Lower leg skin (tissue), 3 donors: ENCODE data around the gene OR11L1.

Experiments used
- CTCF ChIP-seq, 3 donors: fragments of 450-650 bp; IDR thresholded peaks; one replicate each; pipeline ENCODE4 v1.5.1; 2016; ENCODE audit warnings: antibody characterized with exemption in 3 of 3, mild to moderate bottlenecking in 3 of 3, moderate library complexity in 2 of 3
- POLR2A ChIP-seq, 2 donors: fragments of 450-650 bp; IDR thresholded peaks; one replicate each; pipeline ENCODE4 v1.6.1; 2016 to 2017; ENCODE audit warnings: antibody characterized with exemption in 2 of 2, mild to moderate bottlenecking in 1 of 2, moderate library complexity in 1 of 2

GRCh38 chr1:247848346-247848745 is 6.7 kb upstream of the OR11L1 start:
- TF ChIP-seq CTCF (IDR thresholded peaks at IDR 0.05) (no peak), POLR2A (IDR thresholded peaks at IDR 0.05) (no peak)
